PC-3 (cell line): ENCODE results near the gene ANKRD22. TPM values are rescaled to one million over a fixed set of nuclear protein-coding genes. Genes with fewer than 3 reads are reported as not detected.

Experiments used
- ATAC-seq: fragments of 200-7000 bp; cut with Tn5 transposase; 2 replicates; pipeline ENCODE4 v1.9.1; 2020; ENCODE audit warnings: mild to moderate bottlenecking, moderate library complexity
- BruUV-seq: library from RNA; stranded (reverse); fragments of 400-500 nt; replicated peaks from 2 replicates; lab custom pipeline; 2021; lab: Mats Ljungman, UMichigan
- CTCF ChIA-PET: fragments of 300-600 bp; sonication (Branson Sonifier 250); formaldehyde crosslinking; loops from one replicate; lab custom pipeline; 2022; ENCODE audit warnings: antibody characterized with exemption; lab: Charles Lee
- POLR2A ChIA-PET: fragments of 300-600 bp; sonication (Branson Sonifier 250); formaldehyde crosslinking; loops from one replicate; lab custom pipeline; 2022; ENCODE audit warnings: antibody characterized with exemption; ENCODE audit not compliant: unreplicated experiment; lab: Charles Lee
- DNase-seq: peaks from one replicate; pipeline ENCODE4 v3.0.0-alpha.2; 2015
- H2AFZ ChIP-seq: fragments of 300-600 bp; sonication (generic); 2 replicates; pipeline ENCODE4 v1.6.0; 2016; ENCODE audit warnings: antibody characterized with exemption, low read length
- H3F3A ChIP-seq: fragments of 300-600 bp; sonication (generic); one replicate; pipeline ENCODE4 v1.6.0; 2017; ENCODE audit warnings: antibody characterized with exemption, low read length, control low read depth, mild to moderate bottlenecking; ENCODE audit not compliant: unreplicated experiment
- H3K27ac ChIP-seq: fragments of 300-600 bp; sonication (generic); 2 replicates; pipeline ENCODE4 v1.5.1; 2016; ENCODE audit warnings: mild to moderate bottlenecking, low read length
- H3K27me3 ChIP-seq: fragments of 300-600 bp; sonication (generic); 2 replicates; pipeline ENCODE4 v1.6.1; 2016; ENCODE audit warnings: low read length, mixed read lengths
- H3K36me3 ChIP-seq: fragments of 300-600 bp; sonication (generic); 2 replicates; pipeline ENCODE4 v1.6.1; 2016; ENCODE audit warnings: low read depth, mixed run types, low read length, mixed read lengths
- H3K4me1 ChIP-seq: fragments of 300-600 bp; sonication (generic); 2 replicates; pipeline ENCODE4 v1.5.1; 2016; ENCODE audit warnings: low read length; ENCODE audit not compliant: insufficient read depth
- H3K4me2 ChIP-seq: fragments of 300-600 bp; sonication (generic); 2 replicates; pipeline ENCODE4 v1.6.0; 2016; ENCODE audit warnings: low read length
- H3K4me3 ChIP-seq: fragments of 300-600 bp; sonication (generic); 2 replicates; pipeline ENCODE4 v1.5.1; 2016; ENCODE audit warnings: mild to moderate bottlenecking, low read length, mixed read lengths
- H3K79me2 ChIP-seq: fragments of 300-600 bp; sonication (generic); 2 replicates; pipeline ENCODE4 v1.6.1; 2017; ENCODE audit warnings: low read length, mixed read lengths
- H3K9ac ChIP-seq: fragments of 300-600 bp; sonication (generic); 2 replicates; pipeline ENCODE4 v1.6.0; 2016; ENCODE audit warnings: mild to moderate bottlenecking, low read length
- H3K9me2 ChIP-seq: fragments of 300-600 bp; sonication (generic); replicated peaks from 2 replicates; pipeline ENCODE4 v1.6.1; 2016; ENCODE audit warnings: mixed run types, low read length, mixed read lengths
- H3K9me3 ChIP-seq: fragments of 300-600 bp; sonication (generic); 2 replicates; pipeline ENCODE4 v1.6.1; 2016; ENCODE audit warnings: low read length, mixed read lengths
- H4K20me1 ChIP-seq: fragments of 300-600 bp; sonication (generic); 2 replicates; pipeline ENCODE4 v1.6.1; 2016; ENCODE audit warnings: low read length, mixed read lengths
- CTCF ChIP-seq: fragments of 300-600 bp; sonication (generic); conservative IDR thresholded peaks from 2 replicates; pipeline ENCODE4 v1.5.1; 2017; ENCODE audit warnings: antibody characterized with exemption, low read depth, mild to moderate bottlenecking, low read length
- EZH2 ChIP-seq: fragments of 300-600 bp; sonication (generic); IDR thresholded peaks from one replicate; pipeline ENCODE4 v1.6.1; 2017; ENCODE audit warnings: antibody characterized with exemption, mild to moderate bottlenecking, low read length; ENCODE audit not compliant: unreplicated experiment
- EZH2phosphoT487 ChIP-seq: fragments of 300-600 bp; sonication (generic); IDR thresholded peaks from 2 replicates; pipeline ENCODE4 v1.6.1; 2018; ENCODE audit warnings: mild to moderate bottlenecking, antibody characterized with exemption, low read length, borderline replicate concordance
- intact Hi-C: fragments of 100-400 bp; cut with micrococcal nuclease; formaldehyde crosslinking; loops from 2 replicates; pipeline ENCODE4 v1.9.0; 2023
- total RNA-seq: library from RNA; depleted of rRNA; stranded (reverse); fragments of >200 nt; gene quantifications from 2 replicates; pipeline ENCODE4 v1.2.3, GENCODE V29; 2014

The ANKRD22 gene
- total RNA-seq, 1 experiment from 2014 or later = 5.0 TPM

- H3K4me2 ChIP-seq = no peak overlapping the region
- no peak for ATAC-seq
Observed at GRCh38 chr10:88889559-88890337, 38.1 kb upstream of the ANKRD22 start.

GRCh38 chr10:88888810-88889445 is 37.3 kb upstream of the ANKRD22 start:
- no peak overlapping the region for H2AFZ ChIP-seq
- peaks cover 4% of the 10 kb centered on the region; the same call in 1 of the 2 replicates for H3K4me1 ChIP-seq
- H3K9ac ChIP-seq = no peak overlapping the region
- H3K79me2 ChIP-seq = peaks cover 45% of the 10 kb centered on the region
- no peak for ATAC-seq
- no peak overlapping the region for H3K4me3 ChIP-seq
- no peaks in the 10 kb centered on the region for H3K36me3 ChIP-seq
- no peak overlapping the region for H3K4me2 ChIP-seq
- no peaks in the 10 kb centered on the region for H3K9me3 ChIP-seq
- no peak for DNase-seq
- H3K9me2 ChIP-seq = no peaks in the 10 kb centered on the region
- no peaks in the 10 kb centered on the region for H4K20me1 ChIP-seq
- intact Hi-C loops = no loop called here
- no peaks in the 10 kb centered on the region for H3K27me3 ChIP-seq
- CTCF ChIA-PET = no interaction called here
- TF ChIP-seq EZH2 (no peak), EZH2phosphoT487 (no peak), CTCF (no peak)
- no peak overlapping the region for H3K27ac ChIP-seq
- POLR2A ChIA-PET = no interaction called here
- BruUV-seq = no TSS peak
- H3F3A ChIP-seq = no peaks in the 10 kb centered on the region

More at GRCh38 chr10:88889559-88890337, 38.1 kb upstream of the ANKRD22 start:
- no TSS peak for BruUV-seq
- H4K20me1 ChIP-seq = no peaks in the 10 kb centered on the region
- H3K4me1 ChIP-seq = no peaks in the 10 kb centered on the region
- H3K27ac ChIP-seq = no peak overlapping the region
- H3K9me2 ChIP-seq = no peaks in the 10 kb centered on the region
- H3K79me2 ChIP-seq = peaks cover 37% of the 10 kb centered on the region
- TF ChIP-seq CTCF = no peak
- TF ChIP-seq EZH2phosphoT487 = no peak
- TF ChIP-seq EZH2 = no peak
- H2AFZ ChIP-seq = no peak overlapping the region
- no peak for DNase-seq
- intact Hi-C loops = no loop called here
- H3K9ac ChIP-seq = no peak overlapping the region
- H3K27me3 ChIP-seq = no peaks in the 10 kb centered on the region
- H3K4me3 ChIP-seq = no peak overlapping the region
- H3K36me3 ChIP-seq = no peaks in the 10 kb centered on the region
- CTCF ChIA-PET = no interaction called here
- no peaks in the 10 kb centered on the region for H3K9me3 ChIP-seq
- no peaks in the 10 kb centered on the region for H3F3A ChIP-seq
- POLR2A ChIA-PET = no interaction called here

DNA sequence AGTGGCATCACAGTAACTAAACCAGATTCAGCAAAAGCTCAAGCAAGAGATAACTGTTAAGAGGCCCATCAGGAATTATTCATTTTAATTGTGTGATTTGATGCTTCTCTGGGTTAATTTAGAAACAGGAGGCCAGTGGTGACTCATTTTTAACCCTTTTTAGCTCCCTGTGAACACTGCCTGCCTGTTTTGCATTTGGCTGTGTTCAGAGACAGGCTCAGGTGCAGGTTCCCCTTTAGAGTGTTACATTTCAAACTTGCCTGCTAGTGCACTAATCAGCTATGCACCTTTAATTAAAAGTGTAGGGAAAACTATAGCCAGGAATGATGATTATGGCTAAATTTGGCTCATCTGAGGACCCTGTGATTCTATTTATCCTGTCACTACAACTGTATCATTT is 34.9 kb upstream of the ANKRD22 start:
- DNase-seq (no peak), ATAC-seq (no peak)
- ChIA-PET CTCF (no interaction called here), POLR2A (no interaction called here)
- intact Hi-C loops = no loop called here
- Histone ChIP-seq H3K27me3 (no peaks in the 10 kb centered on the region), H3F3A (peaks cover 3% of the 10 kb centered on the region), H2AFZ (no peak overlapping the region), H3K36me3 (no peaks in the 10 kb centered on the region), H3K4me1 (peaks cover 23% of the 10 kb centered on the region), H3K9ac (no peak overlapping the region), H3K27ac (no peak overlapping the region), H4K20me1 (no peaks in the 10 kb centered on the region), H3K9me2 (no peaks in the 10 kb centered on the region), H3K79me2 (peaks cover 64% of the 10 kb centered on the region), H3K4me3 (no peak overlapping the region), H3K9me3 (no peaks in the 10 kb centered on the region), H3K4me2 (no peak overlapping the region)
- BruUV-seq = no TSS peak
- TF ChIP-seq EZH2 = no peak
- TF ChIP-seq EZH2phosphoT487 = no peak
- no peak for TF ChIP-seq CTCF
